Heart left ventricle (tissue), 13 donors: Measurements from ENCODE around the gene BMPR1B.

Source experiments
- CTCF ChIP-seq, 12 donors: fragments of 200-600 bp; sonication (generic) in 4 of 12; IDR thresholded peaks; one replicate each; pipeline versions ENCODE4 v1.5.0 to v1.8.0; 2018 to 2022; ENCODE audit warnings: antibody characterized with exemption in 12 of 12, mild to moderate bottlenecking in 5 of 12
- POLR2A ChIP-seq, 2 donors: fragments of 450-650 bp; IDR thresholded peaks; one replicate each; pipeline ENCODE4 v1.6.1; 2017; ENCODE audit warnings: antibody characterized with exemption in 2 of 2, mild to moderate bottlenecking in 2 of 2, moderate library complexity in 2 of 2
- donor health status: ischemic (EF 13 %, LVEDD 7.1; RV severe dilation, severe dysfunction).
- donor health status: DM: no; HTN: yes; CAD: no.
- donor health status: DM: no; HTN: no; CAD: no.
- donor health status: ischemic (EF 25% LVEDD 6.9; RV normal size, moderate dysfunction).
- donor health status: ischemic (EF 25% LVEDD 5.7; RV mildly dilated, moderate dysfunction).
- donor health status: ischemic (EF 35%, LVEDD 5.7; RV mildly dilated, moderate dysfunction).
- donor health status: nonischemic (EF 11% LVEDD 7.7; RV severe dilation, severe dysfunction).
- donor health status: DM: yes; HTN: yes; CAD: no.
- donor health status: PGD.
- donor health status: ischemic (EF 29% LVEDD 5.4; RV normal size, mild dysfunction).
- donor health status: nonischemic (EF 23%, LVEDD 6.1; RV moderate dilation, normal function).

- TF ChIP-seq CTCF (IDR thresholded peaks at IDR 0.05), result no peak
- no peak for TF ChIP-seq POLR2A (IDR thresholded peaks at IDR 0.05)
Observed at GRCh38 chr4:94826206-94826605, 68.5 kb downstream of the BMPR1B start.
